HG02885 (cell line): ENCODE data around the gene FBXL20.

Source experiments
- ATAC-seq: cut with Tn5 transposase; IDR thresholded peaks from one replicate; pipeline ENCODE4 v1.9.1; 2021; ENCODE audit warnings: mild to moderate bottlenecking; ENCODE audit not compliant: unreplicated experiment, poor library complexity

FBXL20 gene

DNA sequence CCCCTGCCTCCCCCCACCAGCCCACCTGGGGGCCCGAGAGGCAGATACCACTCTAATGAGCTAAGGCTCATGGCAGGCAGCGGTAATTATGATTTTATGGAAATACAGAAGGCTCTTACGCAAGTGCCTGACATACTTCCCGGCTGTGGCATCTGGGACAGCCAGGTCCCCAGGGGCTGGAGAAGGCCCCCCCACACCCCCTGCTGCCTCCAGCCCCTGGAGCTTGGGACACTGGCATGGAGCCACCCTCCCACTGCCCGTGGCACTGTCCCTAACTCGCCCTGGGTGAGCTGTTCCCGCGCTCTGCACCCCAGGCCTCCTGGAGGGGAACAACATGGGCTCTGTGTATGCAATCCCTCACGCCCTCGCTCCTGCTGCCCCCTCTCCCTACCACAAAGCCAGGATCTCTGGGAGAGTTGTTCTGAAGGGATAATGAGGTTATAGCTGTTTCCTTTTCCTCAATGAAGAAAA, 170.3 kb downstream of the FBXL20 start:
- ATAC-seq = no peak

DNA sequence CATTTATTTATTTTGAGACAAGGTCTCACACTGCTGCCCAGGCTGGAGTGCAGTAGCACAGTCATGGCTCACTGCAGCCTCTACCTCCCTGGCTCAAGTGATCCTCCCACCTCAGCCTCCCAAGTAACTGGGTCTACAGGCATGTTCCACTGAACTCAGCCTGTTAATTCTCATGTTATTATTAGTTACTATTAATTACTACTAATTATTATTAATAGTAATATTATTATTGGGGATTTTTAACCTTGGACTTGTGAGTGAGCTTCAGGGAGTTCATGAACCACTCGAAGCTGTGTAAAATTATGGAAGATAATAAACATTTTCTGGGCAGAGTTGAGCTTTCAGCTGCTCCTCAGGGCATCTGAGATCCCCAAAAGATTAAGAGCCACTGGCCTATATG, 171.1 kb downstream of the FBXL20 start:
- ATAC-seq = no peak

DNA sequence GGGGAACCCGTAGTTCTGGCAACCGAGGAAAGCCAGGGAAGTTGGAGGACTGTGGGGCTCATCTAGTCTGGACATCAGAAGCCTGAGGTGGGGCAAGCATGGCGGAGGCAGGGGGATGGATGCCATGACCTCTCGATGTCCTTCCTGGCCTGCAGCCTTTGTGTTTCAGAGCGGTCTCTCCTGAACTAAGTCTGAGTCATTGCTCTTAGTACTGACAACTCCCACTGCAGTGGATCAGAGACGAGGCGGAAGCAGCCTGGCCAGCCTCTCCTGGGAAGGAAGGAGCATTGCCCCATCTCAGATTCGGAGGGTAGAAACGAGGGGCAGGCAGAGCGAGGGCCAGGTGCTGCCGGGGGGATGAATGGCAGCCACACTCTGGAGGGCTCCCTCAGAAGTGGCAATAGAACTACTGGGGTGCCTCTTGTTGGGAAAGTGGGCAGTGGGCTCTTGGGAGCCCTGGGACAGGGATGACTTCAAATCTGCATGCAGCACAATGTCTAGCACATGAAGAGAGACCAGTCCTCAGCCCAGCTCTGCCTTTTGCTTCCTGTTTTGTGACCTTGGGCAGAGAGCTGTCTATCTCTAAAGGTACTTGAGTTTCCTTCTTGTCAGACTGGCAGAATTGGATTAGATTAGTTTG, 172.0 kb downstream of the FBXL20 start:
- no peak for ATAC-seq

DNA sequence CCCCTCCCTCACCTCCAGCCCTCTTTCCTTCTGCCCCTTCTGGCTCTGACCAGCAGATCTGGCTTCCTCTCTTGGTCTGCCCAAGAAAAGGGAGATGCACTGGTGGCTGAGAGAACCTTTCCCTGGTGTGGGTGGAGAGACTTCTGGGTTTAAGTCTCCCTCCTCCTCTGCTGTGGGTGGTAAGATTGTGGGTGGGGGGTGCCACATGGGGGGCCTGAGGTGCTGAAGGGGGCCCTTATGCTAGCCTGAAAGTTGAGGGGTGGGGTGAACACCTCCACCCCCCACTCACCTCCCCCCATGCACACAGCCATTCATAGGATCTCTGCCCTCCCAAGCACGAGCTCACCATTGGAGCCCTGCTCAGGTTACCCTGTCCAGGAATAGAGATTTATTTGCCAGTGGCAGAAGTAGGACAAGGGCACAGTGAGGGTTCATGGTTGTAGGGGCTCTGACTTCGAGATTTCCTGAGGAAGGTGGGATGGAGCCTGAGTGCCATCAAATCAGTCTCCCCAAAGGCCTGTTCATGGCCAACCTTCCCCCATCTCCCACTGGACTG, 174.0 kb downstream of the FBXL20 start:
- no peak for ATAC-seq

DNA sequence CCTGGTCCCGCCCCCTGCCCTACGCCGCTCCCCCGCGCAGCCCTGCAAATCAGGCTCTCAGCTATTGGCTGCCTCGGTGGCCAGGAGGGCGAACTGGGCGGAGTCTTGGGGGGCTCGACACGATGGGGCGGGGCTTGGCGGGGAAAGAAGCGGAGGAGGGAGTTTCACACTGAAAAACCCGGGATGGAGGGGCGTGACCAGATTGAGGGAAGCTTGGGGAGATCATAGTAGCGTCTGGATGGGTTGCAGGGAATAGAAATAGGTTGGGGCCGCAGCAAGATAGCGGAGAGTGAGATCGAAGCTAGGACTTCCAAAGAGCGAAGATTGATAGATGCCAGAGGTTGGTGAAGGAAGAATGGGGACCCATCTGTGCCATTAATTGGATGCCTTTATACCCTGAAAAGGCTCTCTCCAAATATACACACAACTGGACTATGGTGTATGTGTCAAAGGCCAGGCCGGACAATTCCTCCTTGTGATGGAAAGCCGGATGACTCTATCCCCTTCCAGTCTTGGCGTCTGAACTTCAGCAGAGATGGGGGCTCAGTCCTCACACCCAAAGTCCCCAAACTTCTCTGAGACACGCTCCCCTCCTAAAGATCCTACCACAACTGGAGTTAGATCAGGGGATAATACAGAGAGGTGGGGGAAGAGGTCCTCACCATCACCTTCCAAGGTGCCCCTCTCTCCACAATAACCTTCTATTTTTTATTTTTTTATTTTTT, 175.3 kb downstream of the FBXL20 start:
- ATAC-seq = no peak

DNA sequence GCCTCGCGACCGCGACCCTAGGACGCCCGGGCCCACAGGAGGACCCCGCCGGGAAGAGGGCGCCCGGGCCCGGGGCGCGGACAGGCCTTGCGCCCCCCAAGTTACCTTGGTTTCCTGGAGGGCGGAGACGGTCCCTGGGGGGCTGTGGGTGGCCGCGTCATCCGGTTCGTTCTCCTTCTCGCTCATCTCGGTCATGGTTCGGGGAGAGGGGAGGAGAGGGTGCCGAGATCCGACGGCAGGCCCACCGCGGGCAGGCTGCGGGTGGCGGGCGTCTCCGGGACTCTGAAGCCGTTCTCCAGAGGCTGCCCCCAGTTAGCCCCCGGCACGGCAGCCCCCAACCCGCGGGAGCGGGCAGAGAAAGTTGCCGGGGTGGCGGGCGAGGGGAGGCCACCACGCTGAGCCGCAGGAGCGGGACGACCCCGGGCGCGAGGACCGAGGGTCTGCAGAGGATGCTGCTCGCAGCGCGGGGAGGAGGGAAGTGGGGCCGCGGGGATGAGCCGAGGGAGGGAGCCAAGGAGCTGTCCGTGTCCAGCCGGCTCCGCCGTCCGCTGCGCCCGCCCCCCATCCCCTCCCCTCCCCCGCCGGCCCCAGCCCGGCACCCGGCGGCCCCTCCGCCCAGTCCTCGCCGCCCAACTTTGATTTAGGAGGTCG, 176.0 kb downstream of the FBXL20 start, which contains the start of gene STAC2:
TSS of gene STAC2 (minus strand) at position 638 of the 651 bp plus-strand sequence. CDS start at position 195, 443 bp downstream.
- ATAC-seq = no peak

DNA sequence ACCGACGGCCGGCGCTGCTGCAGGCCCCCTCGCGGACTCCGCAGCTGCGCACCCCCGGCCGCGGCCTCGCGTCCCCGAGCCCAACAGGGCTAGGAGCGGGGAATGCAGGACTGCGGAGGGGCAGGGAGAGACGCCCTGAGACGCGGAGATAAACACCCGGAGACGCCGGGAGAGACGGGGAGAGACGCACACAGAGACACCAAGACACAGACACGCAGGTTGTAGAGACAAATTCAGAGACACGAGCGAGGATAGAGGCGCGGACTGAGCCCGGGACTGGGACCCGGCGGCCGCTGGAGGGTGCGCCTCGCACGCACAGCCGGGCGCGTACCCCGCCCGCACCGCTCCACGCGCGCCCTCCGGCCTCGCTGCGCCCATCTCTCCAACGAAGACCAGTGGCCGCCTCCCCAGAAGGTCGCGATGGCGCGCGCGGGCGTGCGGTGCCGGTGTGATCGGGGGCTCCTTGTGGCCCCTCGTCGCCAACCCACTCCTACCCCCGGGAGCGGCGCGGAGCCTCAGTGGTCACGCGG, 176.6 kb downstream of the FBXL20 start:
- no peak for ATAC-seq

DNA sequence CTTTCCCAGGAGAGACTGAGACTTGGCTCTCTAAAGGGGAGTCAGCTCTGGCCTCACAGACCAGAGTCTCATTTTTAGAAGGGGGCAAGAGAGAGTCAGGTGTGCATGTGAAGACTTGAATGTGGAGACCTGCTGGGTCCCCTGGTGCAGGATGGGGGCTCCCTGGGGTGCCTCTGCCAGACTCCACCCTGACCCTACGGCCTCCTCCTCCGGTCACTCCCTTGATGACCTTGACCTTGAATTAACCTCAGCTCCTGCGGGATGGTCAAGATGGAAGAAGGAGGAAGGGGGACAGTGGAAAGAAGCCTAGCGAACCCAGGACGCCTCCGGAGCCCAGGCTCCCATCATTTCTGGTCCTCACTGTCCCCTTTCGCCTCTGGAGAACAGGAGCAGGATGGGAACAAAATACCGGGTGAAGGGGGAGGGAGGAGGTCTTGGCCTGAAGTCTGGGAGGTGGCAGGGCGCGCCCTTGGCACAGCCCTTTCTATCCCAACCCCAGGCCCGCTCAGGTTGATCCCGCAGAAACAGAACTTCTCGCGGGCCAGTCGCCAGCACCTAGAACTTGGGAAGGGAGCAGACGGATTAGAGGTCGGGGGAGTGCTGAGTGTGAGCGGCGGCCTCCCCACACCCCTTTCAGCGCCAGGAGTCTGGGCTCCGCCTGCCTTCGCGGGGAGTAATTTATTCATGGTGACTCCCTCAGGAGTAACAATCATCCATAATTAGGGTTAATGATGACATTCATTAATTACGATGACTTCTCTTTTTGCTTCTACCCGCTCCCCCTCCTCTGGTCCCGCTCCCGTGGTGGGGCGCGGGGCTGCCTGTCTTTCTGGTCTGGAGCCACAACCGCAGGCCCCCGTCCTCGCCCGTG, 177.3 kb downstream of the FBXL20 start:
- ATAC-seq = no peak

DNA sequence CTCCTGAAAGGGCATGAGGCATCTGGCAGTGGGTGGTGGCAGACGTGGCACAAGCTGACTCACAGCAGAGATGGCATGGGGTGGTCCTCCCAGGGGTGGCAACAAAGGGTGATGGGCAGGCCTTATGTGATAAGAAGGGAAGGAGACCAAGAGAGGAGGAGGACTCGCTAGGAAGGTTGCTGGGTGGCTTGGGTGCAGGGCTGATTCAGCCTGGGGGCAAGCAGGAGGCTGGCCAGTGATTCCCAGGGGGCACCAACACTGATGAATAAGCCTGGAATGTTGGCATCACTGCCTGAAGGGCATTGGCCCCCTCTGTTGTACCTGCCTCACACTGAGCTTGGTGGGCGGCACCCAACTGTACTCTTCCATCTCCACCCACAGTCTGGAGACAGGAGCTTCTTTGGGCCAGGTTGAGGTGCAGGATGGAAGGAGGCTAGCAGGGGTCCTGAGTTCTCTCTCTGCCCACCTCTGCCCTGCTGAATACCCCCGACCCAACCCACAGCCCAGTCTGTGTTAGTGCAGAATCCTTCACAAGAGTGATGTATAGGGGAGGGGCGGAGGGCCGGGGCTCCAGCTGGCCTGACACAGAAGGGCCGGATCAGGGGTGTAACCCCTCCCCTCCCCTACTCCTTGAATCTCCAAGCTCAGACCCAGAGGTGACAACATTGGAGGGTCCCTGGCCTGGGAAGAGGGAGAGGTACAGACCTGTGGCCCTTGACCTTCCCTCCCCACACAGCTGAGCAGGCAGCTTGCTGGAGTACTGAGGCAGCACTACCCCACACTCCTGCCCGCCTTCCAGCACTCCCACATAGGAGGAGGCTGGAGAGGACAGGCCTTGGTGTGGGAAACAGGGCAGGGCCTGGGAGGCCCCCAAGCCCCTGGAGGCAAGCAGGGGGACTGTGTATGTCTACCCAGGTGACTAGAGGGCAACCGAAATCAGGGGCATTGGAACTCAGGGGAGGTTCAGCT, 178.3 kb downstream of the FBXL20 start:
- ATAC-seq = no peak

DNA sequence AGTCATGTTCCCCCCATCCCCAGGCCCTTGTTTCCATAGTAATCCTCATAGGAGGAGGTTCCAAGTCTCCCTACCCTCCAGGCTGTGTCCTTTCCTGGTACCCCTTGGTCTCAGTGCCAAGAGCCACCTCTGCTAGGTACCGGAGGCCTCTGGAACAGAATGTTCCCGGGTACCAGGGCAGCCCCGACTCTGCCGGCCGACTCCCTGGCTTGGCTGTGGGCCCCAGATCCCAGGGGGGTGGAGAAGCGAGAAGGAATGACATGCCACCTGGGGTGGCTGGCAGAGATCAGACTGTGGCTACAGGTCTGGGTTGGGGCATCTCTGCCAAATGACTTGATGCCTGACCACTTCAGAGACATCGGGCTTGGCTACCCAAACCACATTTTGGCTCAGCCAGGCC, 179.3 kb downstream of the FBXL20 start:
- ATAC-seq = no peak

DNA sequence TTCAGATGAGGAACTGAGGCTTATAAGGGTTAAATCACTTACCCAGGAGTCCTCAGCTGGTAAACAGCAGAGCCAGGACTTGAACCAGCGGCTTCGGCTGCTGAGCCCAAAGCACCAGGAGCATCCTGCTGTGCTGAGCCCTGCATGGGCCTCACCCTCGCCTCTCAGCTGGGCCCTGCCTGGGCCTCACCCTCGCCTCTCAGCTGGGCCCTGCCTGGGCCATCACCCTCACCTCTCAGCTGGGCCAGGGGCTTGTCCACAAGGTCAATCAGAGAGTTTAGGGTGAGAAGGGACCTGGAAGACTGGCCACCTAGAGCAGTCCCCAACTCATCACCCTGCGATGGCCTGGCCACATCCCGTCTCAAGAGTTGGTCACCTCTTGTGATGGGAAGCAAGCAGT, 179.9 kb downstream of the FBXL20 start:
- no peak for ATAC-seq

DNA sequence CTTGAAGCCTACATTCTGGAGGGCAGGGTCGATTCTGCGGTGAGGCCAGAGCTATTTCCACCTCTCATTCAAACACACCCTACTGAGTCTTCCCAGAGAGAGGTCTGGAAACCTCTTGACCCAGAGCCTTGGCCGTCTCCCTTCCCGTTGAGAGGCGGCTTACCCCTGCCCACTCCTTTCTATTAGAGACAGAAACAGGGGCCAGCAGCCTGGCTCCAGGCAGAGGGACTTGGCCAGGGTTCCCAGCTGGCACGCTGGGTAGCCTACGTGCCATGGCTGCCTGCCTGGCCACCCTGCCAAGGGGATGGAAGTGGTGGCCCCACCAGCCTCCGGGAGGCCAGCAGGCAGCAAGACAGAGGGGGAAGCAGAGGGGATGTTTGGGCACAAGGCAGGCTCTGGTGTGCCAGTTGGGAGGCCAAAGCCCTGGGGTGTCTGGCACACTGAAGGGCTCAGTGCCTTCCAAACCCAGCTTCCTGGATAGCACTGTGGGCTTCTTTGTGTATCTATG, 181.7 kb downstream of the FBXL20 start:
- ATAC-seq = no peak

DNA sequence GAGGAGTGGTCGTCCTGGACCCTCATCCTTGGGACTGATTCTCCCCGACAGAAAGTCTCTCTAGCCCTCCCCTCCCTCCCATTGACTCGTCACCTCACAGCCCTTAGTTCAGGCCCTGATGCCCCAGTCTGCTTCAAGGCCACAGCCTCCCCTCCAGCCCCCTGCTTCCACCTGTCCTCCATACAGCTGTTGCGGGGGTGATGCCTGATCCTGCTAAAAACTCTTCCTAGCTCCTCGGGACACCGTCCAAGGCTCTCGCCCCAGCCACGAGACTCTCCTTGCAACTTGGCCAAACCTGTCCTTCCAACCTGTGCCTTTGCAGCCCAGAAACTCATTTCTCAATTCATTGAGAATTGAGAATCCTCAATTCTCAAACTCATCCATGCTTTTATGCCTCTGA, 182.5 kb downstream of the FBXL20 start:
- no peak for ATAC-seq

DNA sequence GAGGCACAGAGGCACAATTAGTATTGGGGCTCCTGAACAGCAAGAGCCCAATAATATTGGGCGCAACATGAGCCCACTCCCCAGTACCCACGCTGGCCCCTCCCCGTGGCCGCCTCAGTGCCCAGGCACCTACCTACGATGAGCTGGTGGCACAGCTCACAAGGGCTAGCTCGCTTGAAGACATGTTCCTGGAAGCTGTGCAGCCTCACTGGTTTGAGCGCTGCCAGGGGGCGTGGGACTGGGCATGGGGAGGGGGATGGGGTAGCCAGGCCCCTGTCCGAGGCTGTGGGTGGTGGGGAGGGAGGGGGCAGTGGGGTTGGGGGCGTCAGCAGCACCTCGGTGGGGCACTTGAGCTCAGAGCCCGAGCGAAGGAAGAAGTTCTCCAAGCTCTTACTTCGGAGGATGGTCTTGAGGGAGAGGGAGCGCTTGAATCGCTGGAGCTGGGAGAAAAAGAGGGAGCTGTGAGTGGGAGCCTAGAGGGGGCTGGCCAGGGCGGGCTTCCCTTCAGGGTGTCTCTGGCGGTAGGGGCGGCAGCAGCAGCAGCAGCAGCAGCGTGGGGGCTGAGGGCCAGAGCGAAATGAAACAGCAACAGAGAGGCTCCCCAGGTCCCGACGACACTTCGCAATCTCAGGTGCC, 183.6 kb downstream of the FBXL20 start:
- ATAC-seq = no peak

DNA sequence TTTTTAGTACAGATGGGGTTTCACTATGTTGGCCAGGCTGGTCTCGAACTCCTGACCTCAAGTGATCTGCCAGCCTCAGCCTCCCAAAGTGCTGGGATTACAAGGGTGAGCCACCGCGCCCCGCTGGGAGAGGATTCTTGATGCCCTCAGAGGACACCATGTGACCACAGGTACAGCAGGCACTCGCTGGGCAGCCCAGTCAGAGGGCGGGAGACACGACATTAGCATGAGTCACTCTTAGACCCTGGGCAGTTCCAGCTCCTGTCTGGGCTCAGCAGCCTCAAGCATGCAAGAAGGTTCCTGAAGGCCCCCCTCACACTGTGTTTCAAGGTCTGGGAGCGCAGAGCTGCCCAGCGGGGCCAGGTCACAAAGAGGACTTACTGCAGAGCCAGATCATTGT, 187.6 kb downstream of the FBXL20 start:
- ATAC-seq = no peak

DNA sequence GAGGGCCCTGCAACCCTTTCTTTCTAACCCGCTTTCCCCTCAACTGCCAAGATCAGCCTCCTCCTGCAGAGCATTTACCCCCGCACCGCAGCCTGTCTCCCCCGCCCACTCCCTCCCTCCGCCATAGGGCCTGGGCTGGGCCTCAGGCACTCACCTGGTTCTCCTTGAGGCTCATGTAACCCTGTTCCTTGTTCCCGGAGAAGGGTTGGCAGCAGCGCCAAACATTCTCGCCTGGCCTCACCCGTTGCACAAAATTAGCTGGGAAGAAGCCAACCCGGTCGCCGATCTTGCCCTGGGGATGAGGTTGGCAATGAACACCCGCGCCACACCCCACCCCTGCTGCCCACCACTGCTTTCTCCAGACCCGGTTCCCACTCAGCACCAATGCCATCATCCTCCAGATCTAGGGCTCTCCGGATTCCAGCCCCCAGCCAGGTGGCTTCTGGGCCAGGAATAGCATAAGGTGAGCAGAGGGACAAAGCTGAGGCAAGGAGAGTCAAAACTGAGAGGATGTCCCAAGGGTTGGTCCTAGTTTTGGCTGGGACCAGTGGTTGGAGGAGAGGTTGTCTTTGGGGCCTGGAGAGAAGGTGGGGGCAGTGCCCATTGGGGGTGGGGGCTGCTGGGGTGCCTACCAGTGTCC, 188.5 kb downstream of the FBXL20 start:
- ATAC-seq = no peak

DNA sequence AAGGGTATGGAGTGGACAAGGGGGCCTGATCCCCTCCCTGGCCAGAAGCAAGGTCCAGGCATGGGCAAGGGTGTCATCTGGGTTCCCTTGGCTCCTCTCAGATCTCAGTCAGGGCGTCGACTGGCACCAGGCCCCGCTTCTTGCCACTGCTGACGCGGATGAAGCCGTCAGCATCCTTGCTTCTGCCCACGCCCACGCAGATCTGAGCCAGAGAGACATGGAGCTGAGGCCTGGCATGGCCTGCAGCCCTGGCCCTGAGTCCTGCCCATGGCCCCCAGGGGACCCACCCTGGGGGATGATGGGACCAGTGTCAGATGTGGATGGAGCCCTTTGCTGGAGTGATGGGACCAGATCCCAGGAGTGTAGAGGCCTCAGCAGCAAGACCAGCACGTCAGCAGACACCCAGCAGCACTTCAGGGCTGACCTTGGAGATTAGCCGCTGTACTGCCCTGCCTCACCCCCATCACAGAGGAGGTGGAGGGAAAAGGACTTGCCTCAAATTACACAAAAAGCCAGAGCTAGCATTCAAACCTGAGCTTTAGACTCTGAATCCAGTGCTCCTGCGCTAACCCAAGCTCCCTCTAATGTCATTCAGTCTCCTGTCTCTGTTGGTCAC, 189.1 kb downstream of the FBXL20 start:
- no peak for ATAC-seq
